NOMO-1 (cell line): ENCODE data around the gene S100A6.
"Not testable (repeated sequence)": the region's sequence is repeated elsewhere in the genome, so short reads cannot be mapped to it uniquely, and the experiment has no call there.

Experiments used
- DNase-seq, 2 experiments: peaks; one replicate each; lab custom pipeline; 2025; ENCODE audit not compliant: unreplicated experiment in 2 of 2; lab: John Stamatoyannopoulos, UW

The S100A6 gene

DNA sequence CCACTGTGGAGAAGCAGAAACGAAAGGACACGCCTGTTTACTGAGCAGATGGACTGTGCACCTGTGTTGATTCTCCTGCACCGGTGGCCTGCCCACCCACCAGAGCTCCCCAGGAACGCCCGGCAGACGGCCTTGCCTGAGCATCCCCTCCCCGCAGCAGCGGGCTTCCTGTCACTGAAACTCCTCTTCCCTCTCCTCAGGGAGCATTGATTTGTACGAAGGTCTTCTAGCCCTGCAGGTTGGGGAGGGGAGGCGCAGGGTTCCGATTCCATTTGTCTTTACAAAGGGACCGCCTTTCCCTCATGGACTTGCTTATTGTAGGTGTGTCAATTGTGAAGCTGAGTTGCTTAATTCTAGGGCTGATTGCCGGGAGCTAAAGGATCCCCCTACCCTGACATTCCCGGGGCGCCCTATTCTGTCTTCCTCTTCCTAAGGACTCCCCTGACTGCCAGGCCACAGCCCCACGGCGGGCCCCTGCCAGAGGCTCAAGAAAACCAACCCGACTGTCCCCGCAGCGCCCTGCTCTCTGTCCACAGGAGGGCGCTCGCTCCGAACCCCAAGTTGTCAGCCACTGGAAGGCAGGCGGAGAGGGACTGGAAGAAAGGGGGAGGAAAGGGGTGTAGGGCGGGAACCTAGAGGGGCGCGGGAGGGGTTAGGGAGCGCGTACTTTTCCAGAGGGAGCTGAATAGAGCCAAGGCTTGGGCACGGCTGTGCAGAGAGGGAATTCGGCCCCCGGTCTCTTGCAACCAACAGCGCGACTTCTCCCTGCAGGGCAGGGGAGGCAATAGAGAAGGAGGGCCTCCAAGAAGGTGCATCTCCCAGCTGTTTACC lies 2.8 kb downstream of the S100A6 start:
- peak; percentile 72 to 73 for DNase-seq

DNA sequence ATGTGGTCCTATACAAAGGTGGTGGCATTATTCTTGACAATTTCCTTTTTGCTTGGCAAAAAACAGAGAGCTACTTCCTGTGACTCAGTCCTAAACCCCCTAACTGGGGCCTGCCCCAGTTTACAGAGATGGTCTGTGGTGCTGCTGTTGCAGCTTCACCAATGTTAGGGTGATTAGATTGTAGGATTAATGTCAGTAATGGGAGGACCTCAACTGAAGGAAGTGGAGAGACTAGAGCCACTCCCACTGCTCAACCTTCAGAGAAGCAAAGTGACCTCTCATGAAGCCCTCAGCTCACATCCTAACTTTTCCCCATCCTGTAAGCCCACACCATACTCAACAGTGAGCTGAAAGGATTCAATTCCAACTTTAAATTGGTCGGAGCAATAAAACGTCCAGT lies 3.6 kb downstream of the S100A6 start:
- peak in 1 of 2 experiments; percentile 10 for DNase-seq

DNA sequence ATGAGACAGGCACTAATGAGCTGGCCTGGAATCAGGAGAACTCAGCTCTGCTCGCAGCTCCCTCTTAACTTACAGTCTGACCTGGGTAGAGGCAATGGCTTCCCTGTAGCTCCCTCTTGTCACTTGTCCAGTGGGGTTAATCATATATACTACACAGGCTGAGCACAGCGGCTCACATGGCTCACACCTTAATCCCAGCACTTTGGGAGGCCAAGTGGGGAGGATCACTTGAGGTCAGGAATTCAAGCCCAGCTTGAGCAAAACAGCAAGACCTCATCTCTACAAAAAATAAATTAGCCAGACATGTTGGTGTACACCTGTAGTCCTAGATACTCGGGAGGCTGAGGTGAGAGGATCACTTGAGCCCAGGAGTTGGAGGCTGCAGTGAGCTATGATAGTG lies 4.2 kb downstream of the S100A6 start:
- no peak for DNase-seq

DNA sequence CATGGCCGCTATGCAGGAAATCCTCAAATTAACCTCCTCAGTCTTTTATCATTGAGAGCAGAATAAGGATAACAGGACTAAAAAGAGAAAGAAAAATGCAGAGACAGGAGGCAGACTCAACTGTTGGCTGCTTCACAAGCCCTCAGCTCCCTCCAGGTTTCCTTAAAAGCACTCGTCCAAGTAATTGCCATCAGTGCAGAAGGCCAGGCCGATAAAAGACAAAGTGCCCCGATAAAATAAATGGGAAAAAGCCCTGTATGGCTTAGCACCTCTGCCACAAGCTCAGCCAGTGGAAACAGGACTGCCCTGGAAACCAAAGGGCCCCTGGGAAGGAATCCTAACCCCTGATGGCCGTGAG lies 8.1 kb downstream of the S100A6 start:
- no peak for DNase-seq

DNA sequence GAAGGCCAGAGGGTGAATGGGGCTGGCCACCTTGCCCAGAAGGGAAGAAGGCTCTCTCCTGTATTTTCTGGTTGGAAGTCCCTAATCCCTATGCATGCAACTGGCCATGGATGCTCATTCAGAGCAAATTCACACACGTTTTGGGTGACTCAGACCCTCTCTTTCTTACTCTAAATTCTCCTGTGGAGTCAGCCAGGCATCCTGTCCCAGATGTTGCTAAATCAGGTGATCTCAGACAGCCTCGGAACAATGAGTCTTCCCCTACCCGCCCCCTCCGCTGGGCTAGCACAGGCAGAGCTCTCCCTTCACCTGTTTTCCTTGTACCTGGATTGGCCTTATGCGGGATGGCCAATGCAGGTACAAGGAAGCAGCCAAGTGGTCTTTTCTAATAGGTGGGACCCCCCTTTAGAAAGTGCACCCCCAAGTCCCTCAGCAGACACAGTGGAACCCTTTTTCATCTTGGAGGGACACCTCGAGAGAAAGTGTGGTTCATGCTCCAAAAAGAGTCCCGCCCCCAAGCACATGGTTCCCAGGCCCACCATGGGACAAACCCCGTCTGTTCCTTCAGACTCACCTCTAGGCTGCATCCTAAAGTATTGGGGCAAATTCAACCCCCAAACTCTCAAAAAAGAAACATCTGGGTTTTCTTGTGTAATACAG lies 8.6 kb downstream of the S100A6 start:
- DNase-seq, result no peak

DNA sequence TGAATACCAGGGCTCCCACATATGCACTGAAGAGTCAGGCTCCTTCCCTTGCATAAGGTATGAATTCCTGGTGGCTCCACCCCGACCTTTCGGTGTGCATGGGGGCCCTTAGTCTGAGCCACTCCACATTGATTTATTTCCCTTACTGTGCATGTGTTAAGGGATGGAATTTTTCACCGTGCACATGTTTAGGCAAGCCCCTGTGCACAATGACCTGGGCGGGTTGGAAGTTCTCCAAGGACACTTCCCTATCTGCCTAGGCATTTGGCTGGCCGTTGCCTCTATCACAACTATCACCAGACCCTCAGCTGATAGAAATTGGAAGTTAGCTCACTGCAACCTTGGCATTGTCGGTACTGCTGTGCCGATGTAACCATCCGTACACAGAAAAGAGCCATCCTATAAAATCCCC lies 9.7 kb downstream of the S100A6 start:
- no peak for DNase-seq

DNA sequence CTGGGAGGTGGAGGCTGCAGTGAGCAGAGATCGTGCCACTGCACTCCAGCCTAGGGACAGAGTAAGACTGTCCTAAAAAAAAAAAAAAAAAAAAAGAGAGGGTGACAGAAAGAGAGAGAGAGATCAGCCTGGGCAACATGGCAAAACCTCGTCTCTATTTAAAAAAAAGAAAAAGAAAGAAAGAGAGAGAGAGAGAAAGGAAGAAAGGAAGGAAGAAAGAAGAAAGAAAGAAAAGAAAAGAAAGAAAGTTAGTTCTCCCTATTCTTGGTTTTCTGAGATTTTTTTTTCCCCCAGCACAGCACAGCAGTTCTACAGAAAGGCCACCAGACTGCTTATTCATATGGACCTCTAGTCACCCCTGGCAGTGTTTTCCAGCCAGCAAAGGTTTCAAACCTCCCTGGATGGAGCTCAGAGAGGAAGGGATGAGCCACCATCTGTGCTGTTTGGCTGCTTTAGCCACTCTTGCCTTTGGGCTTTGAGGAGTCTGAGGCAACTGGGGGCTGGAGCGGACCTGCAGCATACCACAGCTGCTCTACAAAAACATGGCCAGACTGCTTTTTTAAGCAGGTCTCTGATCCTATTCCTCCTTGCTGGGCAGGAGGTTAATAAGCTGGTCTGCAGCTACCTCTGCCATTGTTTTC lies 10.6 kb downstream of the S100A6 start:
- DNase-seq, result no peak

DNA sequence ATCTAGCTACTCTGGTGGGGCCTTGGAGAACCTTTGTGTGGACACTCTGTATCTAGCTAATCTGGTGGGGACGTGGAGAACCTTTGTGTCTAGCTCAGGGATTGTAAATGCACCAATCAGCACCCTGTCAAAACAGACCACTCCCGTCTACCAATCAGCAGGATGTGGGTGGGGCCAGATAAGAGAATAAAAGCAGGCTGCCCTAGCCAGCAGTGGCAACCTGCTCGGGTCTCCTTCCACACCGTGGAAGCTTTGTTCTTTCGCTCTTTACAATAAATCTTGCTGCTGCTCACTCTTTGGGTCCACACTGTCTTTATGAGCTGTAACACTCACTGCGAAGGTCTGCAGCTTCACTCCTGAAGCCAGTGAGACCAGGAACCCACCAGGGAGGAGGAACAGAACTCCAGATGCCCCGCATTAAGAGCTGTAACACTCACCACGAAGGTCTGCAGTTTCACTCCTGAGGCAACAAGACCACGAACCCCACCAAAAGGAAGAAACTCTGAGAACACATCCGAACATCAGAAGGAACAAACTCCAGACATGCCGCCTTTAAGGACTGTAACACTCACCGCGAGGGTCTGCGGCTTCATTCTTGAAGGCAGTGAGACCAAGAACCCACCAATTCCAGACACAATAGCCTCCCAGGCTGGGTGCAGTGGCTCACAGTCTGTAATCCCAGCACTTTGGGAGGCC lies 13.3 kb downstream of the S100A6 start:
- not testable (repeated sequence) for DNase-seq

DNA sequence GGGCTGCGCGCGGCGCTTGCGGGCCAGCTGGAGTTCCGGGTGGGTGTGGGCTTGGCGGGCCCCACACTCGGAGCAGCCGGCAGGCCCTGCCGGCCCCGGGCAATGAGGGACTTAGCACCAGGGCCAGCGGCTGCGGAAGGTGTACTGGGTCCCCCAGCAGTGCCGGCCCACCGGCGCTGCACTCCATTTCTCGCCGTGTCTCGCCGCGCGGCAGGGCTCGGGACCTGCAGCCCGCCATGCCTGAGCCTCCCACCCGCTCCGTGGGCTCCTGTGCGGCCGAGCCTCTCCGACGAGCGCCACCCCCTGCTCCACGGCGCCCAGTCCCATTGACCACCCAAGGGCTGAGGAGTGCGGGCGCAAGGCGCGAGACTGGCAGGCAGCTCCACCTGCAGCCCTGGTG lies 14.0 kb downstream of the S100A6 start:
- DNase-seq, result not testable (repeated sequence)

DNA sequence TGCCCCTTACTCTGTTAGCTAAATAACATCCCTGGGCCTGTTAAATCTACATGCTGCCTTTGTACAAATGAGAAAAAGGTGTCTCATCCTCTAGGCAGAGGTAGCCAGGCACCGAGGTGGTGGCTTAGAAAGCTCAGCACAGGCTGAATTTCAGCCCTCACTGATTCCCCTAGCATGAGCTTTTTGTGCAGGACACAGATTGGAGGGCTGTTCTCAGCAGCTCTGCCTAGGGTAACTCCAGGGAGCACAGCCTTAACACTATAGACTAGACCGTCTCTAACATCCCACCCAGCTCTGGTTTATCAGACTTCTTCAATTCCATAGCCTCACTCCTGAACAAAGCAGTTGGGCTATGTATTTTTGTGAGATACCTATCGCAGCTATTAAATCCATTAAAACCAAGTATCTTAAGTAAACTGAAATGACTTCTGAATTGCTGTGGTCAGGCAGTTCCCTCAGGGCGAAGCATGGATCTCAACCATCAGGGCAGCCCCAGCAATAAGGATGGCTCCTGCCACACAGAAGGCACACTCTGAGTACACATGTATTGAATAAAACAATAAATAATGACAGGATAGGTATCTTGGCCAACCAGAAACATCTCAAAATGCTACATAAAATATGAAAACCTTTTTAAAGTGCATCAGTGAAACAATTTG lies 14.8 kb downstream of the S100A6 start:
- DNase-seq, result no peak

DNA sequence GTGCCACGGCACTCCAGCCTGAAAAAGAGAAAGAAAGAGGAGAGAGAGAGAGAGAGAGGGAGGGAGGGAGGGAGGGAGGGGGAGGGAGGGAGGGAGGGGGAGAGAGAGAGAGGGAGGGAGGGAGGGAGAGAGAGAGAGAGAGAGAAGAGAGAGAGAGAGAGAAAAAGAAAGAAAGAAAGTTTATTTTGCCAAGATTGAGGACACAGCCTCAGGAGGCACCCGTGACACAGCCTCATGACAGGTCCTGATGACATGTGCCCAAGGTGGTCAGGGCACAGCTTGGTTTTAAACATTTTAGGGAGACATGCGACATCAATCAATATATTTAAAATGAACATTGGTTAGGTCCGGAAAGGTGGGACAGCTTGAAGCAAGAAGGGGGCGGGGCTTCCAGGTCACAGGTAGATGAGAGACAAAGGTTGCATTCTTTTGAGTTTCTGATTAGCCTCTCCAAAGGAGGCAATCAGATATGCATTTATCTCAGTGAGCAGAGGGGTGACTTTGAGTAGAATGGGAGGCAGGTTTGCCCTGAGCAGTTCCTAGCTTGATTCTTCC lies 15.6 kb downstream of the S100A6 start:
- not testable (repeated sequence) for DNase-seq

DNA sequence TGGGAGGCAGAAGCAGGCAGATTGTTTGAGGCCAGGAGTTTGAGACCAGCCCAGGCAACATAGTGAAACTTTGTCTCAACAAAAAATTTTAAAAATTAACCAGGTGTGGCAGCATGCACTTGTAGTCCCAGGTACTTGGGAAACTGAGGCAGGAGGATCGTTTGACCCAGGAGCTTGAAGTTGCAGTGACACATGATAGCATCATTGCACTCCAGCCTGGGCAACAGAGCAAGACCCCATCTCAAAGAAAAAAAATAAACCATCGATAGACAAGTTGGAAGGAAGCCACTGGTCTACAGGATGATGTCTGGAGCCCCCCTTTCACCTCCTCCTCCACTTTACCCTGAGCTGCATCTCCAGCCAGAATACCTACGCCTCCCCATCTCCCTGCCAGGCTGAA lies 16.5 kb downstream of the S100A6 start:
- DNase-seq, result no peak

DNA sequence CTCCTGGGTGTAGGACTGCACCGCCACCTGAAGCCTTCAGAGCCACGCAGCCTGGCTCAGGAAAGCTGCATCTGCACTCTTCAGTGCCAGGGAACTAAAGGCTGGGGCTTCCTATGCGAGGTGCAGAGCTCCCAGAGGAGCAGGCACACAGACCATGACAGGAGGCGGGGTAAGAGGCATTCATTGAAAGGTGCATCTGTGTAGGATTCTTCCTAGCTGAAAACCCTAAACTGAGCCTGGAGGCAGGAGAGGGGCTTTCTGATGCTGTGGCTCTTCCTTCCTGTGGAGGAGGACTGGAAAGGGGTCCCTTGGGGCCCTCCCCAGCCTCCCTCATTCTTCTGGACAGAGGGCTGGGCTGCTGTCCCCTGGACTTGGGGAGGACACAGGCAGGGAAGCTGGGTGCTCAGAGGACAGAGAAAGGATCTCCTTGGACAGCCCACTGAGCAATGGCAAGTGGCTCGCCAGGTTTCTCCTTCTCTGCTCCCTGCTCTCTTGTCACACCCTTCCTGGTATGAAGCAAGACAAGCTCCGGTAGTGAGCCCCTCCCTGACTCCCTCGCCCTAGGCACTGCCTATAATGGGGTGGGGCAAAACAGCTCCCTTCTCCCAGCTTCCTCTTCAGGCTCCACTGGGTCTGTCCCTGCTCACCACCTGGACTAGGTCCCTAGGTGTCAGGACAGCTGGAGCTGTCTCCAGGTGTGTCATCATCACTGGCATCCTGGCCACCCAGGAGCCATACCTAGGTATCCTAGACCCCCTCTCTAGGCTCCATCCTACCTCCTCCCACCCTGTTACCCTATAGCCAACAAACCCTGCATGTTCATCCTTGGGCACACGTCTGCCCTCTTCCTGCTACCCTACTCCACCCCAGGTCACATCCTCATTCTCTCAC lies 20.0 kb downstream of the S100A6 start:
- DNase-seq, result peak; percentile 64 to 75

DNA sequence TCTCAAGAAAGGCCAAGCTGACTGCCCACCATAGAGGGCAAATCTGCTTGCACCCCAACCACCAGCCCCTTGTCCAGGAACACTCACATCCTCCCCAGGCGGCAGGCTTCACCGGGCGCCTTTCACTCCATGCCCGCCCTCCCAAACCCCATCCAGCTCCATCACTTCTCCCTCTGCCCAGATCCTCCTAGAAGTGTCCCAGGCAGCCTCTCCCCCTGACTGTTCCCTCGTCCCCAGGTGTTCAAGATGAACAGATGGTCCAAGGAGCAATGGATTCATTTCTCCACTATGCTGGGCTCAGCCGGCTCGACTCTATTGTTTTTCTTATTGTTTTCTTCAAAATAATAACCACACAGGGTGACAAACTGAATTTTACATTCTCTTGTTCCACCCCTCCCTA lies 22.1 kb downstream of the S100A6 start:
- no peak for DNase-seq

DNA sequence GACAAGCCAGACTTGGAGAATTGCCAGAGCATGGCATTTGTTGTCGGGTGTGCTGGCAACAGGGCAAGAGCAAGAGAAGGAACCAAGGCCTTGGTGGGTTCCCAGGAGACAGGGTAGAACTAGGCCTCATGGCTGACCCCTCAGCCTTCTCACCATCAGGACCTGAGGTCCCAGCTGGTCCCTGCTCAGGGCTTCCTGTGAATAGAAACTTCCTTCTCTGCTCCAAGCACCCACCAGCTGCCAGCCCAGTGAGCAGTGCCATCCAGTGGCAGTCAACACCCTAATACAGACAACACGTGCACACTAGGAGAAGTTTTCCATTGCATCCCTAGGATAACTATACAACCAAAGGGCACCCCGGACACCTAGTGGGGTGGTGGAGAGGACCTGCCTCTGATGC lies 22.8 kb downstream of the S100A6 start:
- DNase-seq, result no peak

DNA sequence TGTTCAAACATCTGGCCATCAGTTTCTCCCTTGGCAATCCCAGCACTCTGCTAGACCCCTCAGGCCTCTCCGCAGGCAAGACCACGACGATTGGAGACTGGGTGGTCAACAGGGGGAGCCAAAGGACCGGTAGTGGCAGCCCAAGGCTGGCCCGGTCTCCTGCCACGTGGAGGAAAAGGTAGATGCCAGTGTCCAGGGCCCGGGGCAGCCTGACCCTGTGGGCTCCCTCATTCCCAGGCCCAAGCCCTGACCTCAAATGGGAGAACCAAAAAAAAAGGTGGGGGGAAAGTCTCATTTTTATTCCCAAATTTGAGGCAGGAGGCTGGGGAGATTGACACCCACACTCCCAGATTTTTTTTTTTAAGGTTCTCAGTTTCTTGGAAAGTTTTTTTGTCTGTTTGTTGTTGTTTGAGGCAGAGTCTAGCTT lies 24.8 kb downstream of the S100A6 start:
- DNase-seq, result peak; percentile 63 to 68

DNA sequence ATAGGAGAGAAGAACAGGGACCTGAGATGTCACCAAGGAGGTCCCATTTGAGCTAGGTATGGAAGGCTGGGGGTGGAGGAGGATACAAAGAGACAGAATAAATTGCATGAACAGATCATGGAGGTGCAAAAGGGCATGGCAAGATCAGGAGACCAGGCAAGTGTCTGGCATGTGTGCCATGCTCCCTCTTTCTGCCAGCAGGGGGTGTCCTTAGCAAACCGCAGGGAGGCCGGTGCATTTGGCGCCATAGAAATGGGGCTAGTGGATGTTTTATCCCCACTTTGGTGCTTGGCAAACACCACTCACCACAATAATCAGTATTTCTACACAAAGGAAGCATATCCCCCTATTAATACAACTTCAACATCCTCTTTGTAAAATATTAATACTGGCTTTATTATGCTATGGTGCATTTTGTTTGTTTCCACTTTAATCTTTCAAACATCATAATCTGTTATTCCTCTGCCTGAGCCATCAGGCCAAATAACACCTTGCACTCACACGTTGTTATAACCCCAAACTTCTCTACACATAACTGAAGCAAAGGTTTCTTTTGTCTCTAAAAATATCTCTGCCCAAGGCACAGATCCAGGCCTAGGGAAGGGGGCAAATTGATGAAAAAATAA lies 25.9 kb downstream of the S100A6 start:
- DNase-seq, result peak; percentile 63 to 68

DNA sequence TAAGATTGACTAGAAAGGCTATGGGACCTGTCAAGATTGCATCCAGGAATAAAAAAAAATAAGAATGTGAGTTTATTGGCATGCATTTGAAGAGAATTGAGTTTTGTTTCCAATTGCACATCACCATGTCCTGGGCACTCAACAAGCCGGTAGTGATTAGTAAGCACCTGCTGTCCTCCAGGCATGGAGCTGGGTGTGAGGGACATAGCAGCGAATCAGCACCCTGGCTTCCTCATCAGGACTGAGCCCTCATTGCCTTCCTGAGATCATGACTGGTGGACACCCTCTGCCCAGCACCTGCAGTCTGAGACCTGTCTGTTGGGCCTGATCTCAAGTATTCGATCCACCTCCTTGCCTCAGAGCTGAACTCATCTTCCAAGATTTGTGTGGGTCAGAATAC lies 26.8 kb downstream of the S100A6 start:
- no peak for DNase-seq
